GM19351 (cell line): ENCODE results near the gene PMEPA1.

Experiments used
- ATAC-seq: cut with Tn5 transposase; IDR thresholded peaks from one replicate; pipeline ENCODE4 v1.9.1; 2021; ENCODE audit warnings: mild to moderate bottlenecking, moderate library complexity; ENCODE audit not compliant: unreplicated experiment

PMEPA1 gene

GRCh38 chr20:57695012-57695411 lies 14.8 kb downstream of the PMEPA1 start:
- no peak for ATAC-seq

- no peak for ATAC-seq
Measured at GRCh38 chr20:57694481-57694880, 15.3 kb downstream of the PMEPA1 start.

- ATAC-seq: no peak
Measured at GRCh38 chr20:57693670-57694329, 16.0 kb downstream of the PMEPA1 start.

GRCh38 chr20:57693002-57693582 lies 16.7 kb downstream of the PMEPA1 start:
- no peak for ATAC-seq

- no peak for ATAC-seq
Measured at GRCh38 chr20:57692393-57692792, 17.4 kb downstream of the PMEPA1 start.

GRCh38 chr20:57691699-57692098 lies 18.1 kb downstream of the PMEPA1 start:
- ATAC-seq: no peak

- no peak for ATAC-seq
Measured at GRCh38 chr20:57690525-57690924, 19.3 kb downstream of the PMEPA1 start.

- no peak for ATAC-seq
Measured at GRCh38 chr20:57689745-57690481, 19.9 kb downstream of the PMEPA1 start.

GRCh38 chr20:57688864-57689263 lies 21.0 kb downstream of the PMEPA1 start:
- ATAC-seq: no peak

GRCh38 chr20:57688295-57688694 lies 21.5 kb downstream of the PMEPA1 start:
- no peak for ATAC-seq

- ATAC-seq: no peak
Measured at GRCh38 chr20:57686931-57687652, 22.7 kb downstream of the PMEPA1 start.

- ATAC-seq: no peak
Measured at GRCh38 chr20:57685146-57685758, 24.6 kb downstream of the PMEPA1 start.

- ATAC-seq: no peak
Measured at GRCh38 chr20:57684808-57685140, 25.0 kb downstream of the PMEPA1 start.

- ATAC-seq: no peak
Measured at GRCh38 chr20:57683881-57684807, 25.7 kb downstream of the PMEPA1 start.

GRCh38 chr20:57683287-57683686 lies 26.5 kb downstream of the PMEPA1 start:
- no peak for ATAC-seq

- peak; percentile 36 for ATAC-seq
Measured at GRCh38 chr20:57682184-57683101, 27.4 kb downstream of the PMEPA1 start.

- ATAC-seq: no peak
Measured at GRCh38 chr20:57680934-57681914, 28.6 kb downstream of the PMEPA1 start.
